Panc1 (cell line): Measurements from ENCODE around the gene FKBP2. TPM values are rescaled to one million over a fixed set of nuclear protein-coding genes. Genes with fewer than 3 reads are reported as not detected.
A peak's percentile ranks its signal among the peaks of the same experiment; 100 is the strongest.

Experiments used
- ATAC-seq: fragments of 200-7000 bp; cut with Tn5 transposase; 2 replicates; pipeline ENCODE4 v1.9.1; 2020; ENCODE audit warnings: mild to moderate bottlenecking, moderate library complexity
- BruUV-seq: library from RNA; stranded (reverse); fragments of 400-500 nt; replicated peaks from 2 replicates; lab custom pipeline; 2021; lab: Mats Ljungman, UMichigan
- CTCF ChIA-PET: fragments of 300-600 bp; sonication (Branson Sonifier 250); formaldehyde crosslinking; loops from one replicate; lab custom pipeline; 2022; ENCODE audit warnings: antibody characterized with exemption; lab: Charles Lee
- POLR2A ChIA-PET: fragments of 300-600 bp; sonication (Branson Sonifier 250); formaldehyde crosslinking; loops from one replicate; lab custom pipeline; 2022; ENCODE audit warnings: antibody characterized with exemption; lab: Charles Lee
- DNase-seq: peaks from one replicate; pipeline ENCODE4 v3.0.0-alpha.2; 2010; ENCODE audit warnings: low read depth, low spot score
- H3K27ac ChIP-seq: 2 replicates; pipeline ENCODE4 v1.5.1; 2011; ENCODE audit warnings: mild to moderate bottlenecking, low read length, inconsistent platforms
- H3K27me3 ChIP-seq: fragments of 200-500 bp; sonication (Bioruptor generic); 2 replicates; pipeline ENCODE4 v1.6.0; 2014; ENCODE audit warnings: low read length, inconsistent platforms; ENCODE audit not compliant: control insufficient read depth, insufficient read depth
- H3K36me3 ChIP-seq: fragments of 200-500 bp; sonication (Bioruptor generic); 2 replicates; pipeline ENCODE4 v1.5.1; 2014; ENCODE audit warnings: inconsistent platforms, mild to moderate bottlenecking, low read length, moderate library complexity; ENCODE audit not compliant: control insufficient read depth, insufficient read depth
- H3K4me1 ChIP-seq: 2 replicates; pipeline ENCODE4 v1.5.1; 2011; ENCODE audit warnings: inconsistent platforms, mild to moderate bottlenecking, low read length, moderate library complexity; ENCODE audit not compliant: control insufficient read depth, insufficient read depth
- H3K4me3 ChIP-seq, 2 experiments: 2 replicates each; pipeline ENCODE4 v1.5.1; 2011 to 2012; ENCODE audit warnings: low read depth in 2 of 2, low read length in 2 of 2, mild to moderate bottlenecking in 2 of 2, inconsistent platforms in 1 of 2, moderate library complexity in 1 of 2
- H3K9me3 ChIP-seq: fragments of 200-500 bp; sonication (Bioruptor generic); 2 replicates; pipeline ENCODE4 v1.5.1; 2014; ENCODE audit warnings: low read depth, mild to moderate bottlenecking, inconsistent platforms, low read length, moderate library complexity; ENCODE audit not compliant: control insufficient read depth, insufficient read depth
- CTCF ChIP-seq: fragments of 450-650 bp; IDR thresholded peaks from 2 replicates; pipeline ENCODE4 v1.5.1; 2017; ENCODE audit warnings: mild to moderate bottlenecking
- POLR2AphosphoS5 ChIP-seq: IDR thresholded peaks from 2 replicates; pipeline ENCODE4 v1.6.1; 2012; ENCODE audit warnings: mild to moderate bottlenecking, low read depth, low read length, moderate library complexity
- SIN3A ChIP-seq: IDR thresholded peaks from 2 replicates; pipeline ENCODE4 v1.6.1; 2012; ENCODE audit warnings: low read depth, mild to moderate bottlenecking, low read length, moderate library complexity, borderline replicate concordance; ENCODE audit not compliant: insufficient read depth
- TCF7L2 ChIP-seq: IDR thresholded peaks from 2 replicates; pipeline ENCODE4 v1.6.1; 2011; ENCODE audit warnings: mild to moderate bottlenecking, low read depth, low read length, inconsistent platforms
- in situ Hi-C: cut with HindIII; loops from 2 replicates; pipeline ENCODE4 v1.10.0; 2016; ENCODE audit warnings: low sequenced_read_pairs, low pct_unique_long_range_greater_than_20kb
- intact Hi-C: fragments of 100-400 bp; cut with micrococcal nuclease; formaldehyde crosslinking; loops from one replicate; pipeline ENCODE4 v1.10.0; 2022; ENCODE audit not compliant: unreplicated experiment
- total RNA-seq: library from RNA; stranded (reverse); gene quantifications from one replicate; pipeline ENCODE4 v1.2.1, GENCODE V29; 2021; ENCODE audit not compliant: unreplicated experiment
- TF ChIP-seq, protein P1 (sequence below), 2 experiments: IDR thresholded peaks; 2 replicates each; pipeline ENCODE4 v1.6.1; 2011 to 2012; ENCODE audit warnings: low read depth in 2 of 2, control low read depth in 1 of 2, low read length in 1 of 2, mild to moderate bottlenecking in 1 of 2, moderate library complexity in 1 of 2; ENCODE audit not compliant: insufficient read depth in 1 of 2

Gene FKBP2
- total RNA-seq, 1 experiment from 2014 or later, result 71.8 TPM

GRCh38 chr11:64284048-64284961, 43.4 kb downstream of the FKBP2 start, which contains the start of gene BAD:
Gene BAD, minus strand, starts transcription at chr11:64284665. Its CDS starts 297 bp downstream, at chr11:64284368.
- ATAC-seq (peak; percentile 92), DNase-seq (no peak)
- intact Hi-C loops (no loop called here), in situ Hi-C loops (no loop called here)
- H3K9me3 ChIP-seq, result no peaks in the 10 kb centered on the region
- peak within 1 kb of the TSS; percentile 83 for H3K27ac ChIP-seq
- H3K36me3 ChIP-seq, result no peaks in the 10 kb centered on the region; the same call in 1 of the 2 replicates
- ChIA-PET CTCF (interaction anchor here (0.7 to 1.5 kb wide), 3 partner anchors 17 to 23 kb away, joined by 3 to 8 read pairs (median 3); no protein-coding TSS in a partner anchor), POLR2A (interaction anchor here (0.5 to 1.5 kb wide), 6 partner anchors 8 to 33 kb away, joined by 3 to 10 read pairs (median 4); partner anchors contain the start of genes ESRRA, PRDX5 and TRMT112)
- H3K4me1 ChIP-seq, result peaks cover 25% of the 10 kb centered on the region
- no peaks in the 10 kb centered on the region for H3K27me3 ChIP-seq
- TSS peak; percentile 87 for BruUV-seq
- TF ChIP-seq SIN3A, result 0 out of 2 replicates have a peak, but pooled peaks have one; percentile 64
- TF ChIP-seq CTCF, result no peak
- TF ChIP-seq POLR2AphosphoS5, result peak; percentile 76
- peak within 1 kb of the TSS; percentile 57 to 98 for H3K4me3 ChIP-seq

- ChIA-PET CTCF (interaction anchor here (0.6 to 1.5 kb wide), 6 partner anchors 16 to 33 kb away, joined by 3 to 20 read pairs (median 4); partner anchors contain the start of gene PRDX5), POLR2A (interaction anchor here (0.5 to 1.5 kb wide), 4 partner anchors 9 to 32 kb away, joined by 3 to 10 read pairs (median 4); partner anchors contain the start of genes ESRRA, PRDX5 and TRMT112)
- DNase-seq (no peak), ATAC-seq (peak; percentile 74)
- intact Hi-C loops (no loop called here), in situ Hi-C loops (no loop called here)
- BruUV-seq, result TSS peak; percentile 85
- Histone ChIP-seq H3K9me3 (no peaks in the 10 kb centered on the region), H3K27ac (peak within 1 kb of the TSS; percentile 83), H3K4me3 (peak within 1 kb of the TSS; percentile 57 to 98), H3K27me3 (no peaks in the 10 kb centered on the region), H3K36me3 (no peaks in the 10 kb centered on the region; the same call in 1 of the 2 replicates), H3K4me1 (peaks cover 25% of the 10 kb centered on the region)
- TF ChIP-seq POLR2AphosphoS5 (peak; percentile 64), SIN3A (peak; percentile 82; the same call in 1 of the 2 replicates), CTCF (no peak), TCF7L2 (no peak; the same call in 1 of the 2 replicates)
- TF ChIP-seq, protein P1, sequence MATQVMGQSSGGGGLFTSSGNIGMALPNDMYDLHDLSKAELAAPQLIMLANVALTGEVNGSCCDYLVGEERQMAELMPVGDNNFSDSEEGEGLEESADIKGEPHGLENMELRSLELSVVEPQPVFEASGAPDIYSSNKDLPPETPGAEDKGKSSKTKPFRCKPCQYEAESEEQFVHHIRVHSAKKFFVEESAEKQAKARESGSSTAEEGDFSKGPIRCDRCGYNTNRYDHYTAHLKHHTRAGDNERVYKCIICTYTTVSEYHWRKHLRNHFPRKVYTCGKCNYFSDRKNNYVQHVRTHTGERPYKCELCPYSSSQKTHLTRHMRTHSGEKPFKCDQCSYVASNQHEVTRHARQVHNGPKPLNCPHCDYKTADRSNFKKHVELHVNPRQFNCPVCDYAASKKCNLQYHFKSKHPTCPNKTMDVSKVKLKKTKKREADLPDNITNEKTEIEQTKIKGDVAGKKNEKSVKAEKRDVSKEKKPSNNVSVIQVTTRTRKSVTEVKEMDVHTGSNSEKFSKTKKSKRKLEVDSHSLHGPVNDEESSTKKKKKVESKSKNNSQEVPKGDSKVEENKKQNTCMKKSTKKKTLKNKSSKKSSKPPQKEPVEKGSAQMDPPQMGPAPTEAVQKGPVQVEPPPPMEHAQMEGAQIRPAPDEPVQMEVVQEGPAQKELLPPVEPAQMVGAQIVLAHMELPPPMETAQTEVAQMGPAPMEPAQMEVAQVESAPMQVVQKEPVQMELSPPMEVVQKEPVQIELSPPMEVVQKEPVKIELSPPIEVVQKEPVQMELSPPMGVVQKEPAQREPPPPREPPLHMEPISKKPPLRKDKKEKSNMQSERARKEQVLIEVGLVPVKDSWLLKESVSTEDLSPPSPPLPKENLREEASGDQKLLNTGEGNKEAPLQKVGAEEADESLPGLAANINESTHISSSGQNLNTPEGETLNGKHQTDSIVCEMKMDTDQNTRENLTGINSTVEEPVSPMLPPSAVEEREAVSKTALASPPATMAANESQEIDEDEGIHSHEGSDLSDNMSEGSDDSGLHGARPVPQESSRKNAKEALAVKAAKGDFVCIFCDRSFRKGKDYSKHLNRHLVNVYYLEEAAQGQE (IDR thresholded peaks at IDR 0.05; ENCODE audit: insufficient read depth in 1 of 2, low read depth in 2 of 2, low read length in 1 of 2), result no peak
These were observed 44.3 kb downstream of the FKBP2 start, which contains the start of gene GPR137 for GRCh38 chr11:64284962-64285884. Gene GPR137, plus strand, starts transcription at chr11:64285848. Its CDS starts 677 bp downstream, at chr11:64286525.
